Endothelial cell (in vitro differentiated cells): ENCODE data around the gene NSUN6. TPM values are rescaled to one million over a fixed set of nuclear protein-coding genes. Genes with fewer than 3 reads are reported as not detected.

Source experiments
- DNase-seq: peaks from one replicate; pipeline ENCODE4 v3.0.0; 2021; ENCODE audit warnings: low spot score
- H3K27ac Mint-ChIP-seq: one replicate; pipeline ENCODE4 v1.8.0; 2021; ENCODE audit warnings: mixed read lengths, inconsistent platforms; ENCODE audit not compliant: unreplicated experiment
- H3K27me3 Mint-ChIP-seq: one replicate; pipeline ENCODE4 v1.8.0; 2021; ENCODE audit warnings: mild to moderate bottlenecking, moderate library complexity, mixed read lengths, inconsistent platforms; ENCODE audit not compliant: unreplicated experiment
- H3K36me3 Mint-ChIP-seq: one replicate; pipeline ENCODE4 v1.8.0; 2021; ENCODE audit warnings: mild to moderate bottlenecking, low read depth, mixed read lengths, inconsistent platforms; ENCODE audit not compliant: unreplicated experiment
- H3K4me1 Mint-ChIP-seq: one replicate; pipeline ENCODE4 v1.8.0; 2021; ENCODE audit warnings: mild to moderate bottlenecking, mixed read lengths, inconsistent platforms; ENCODE audit not compliant: unreplicated experiment
- H3K4me3 Mint-ChIP-seq: one replicate; pipeline ENCODE4 v1.8.0; 2021; ENCODE audit warnings: mild to moderate bottlenecking, mixed read lengths, inconsistent platforms; ENCODE audit not compliant: unreplicated experiment
- H3K9me3 Mint-ChIP-seq: one replicate; pipeline ENCODE4 v1.8.0; 2021; ENCODE audit warnings: mixed read lengths, inconsistent platforms; ENCODE audit not compliant: unreplicated experiment
- total RNA-seq: library from RNA; stranded (reverse); fragmentation: NEBNext Ultra II Directional; extraction: Animal tissue kit (Norgen Biotek cat#: 25700); gene quantifications from one replicate; pipeline ENCODE4 v1.2.1, GENCODE V29; 2021; ENCODE audit not compliant: unreplicated experiment
- TF ChIP-seq, protein P1 (sequence below): fragments of 200-600 bp; sonication (generic); IDR thresholded peaks from one replicate; pipeline ENCODE4 v1.5.0; 2021; ENCODE audit warnings: antibody characterized with exemption; ENCODE audit not compliant: unreplicated experiment

NSUN6 gene
- total RNA-seq, 1 donor from 2014 or later: 11.6 TPM

DNA sequence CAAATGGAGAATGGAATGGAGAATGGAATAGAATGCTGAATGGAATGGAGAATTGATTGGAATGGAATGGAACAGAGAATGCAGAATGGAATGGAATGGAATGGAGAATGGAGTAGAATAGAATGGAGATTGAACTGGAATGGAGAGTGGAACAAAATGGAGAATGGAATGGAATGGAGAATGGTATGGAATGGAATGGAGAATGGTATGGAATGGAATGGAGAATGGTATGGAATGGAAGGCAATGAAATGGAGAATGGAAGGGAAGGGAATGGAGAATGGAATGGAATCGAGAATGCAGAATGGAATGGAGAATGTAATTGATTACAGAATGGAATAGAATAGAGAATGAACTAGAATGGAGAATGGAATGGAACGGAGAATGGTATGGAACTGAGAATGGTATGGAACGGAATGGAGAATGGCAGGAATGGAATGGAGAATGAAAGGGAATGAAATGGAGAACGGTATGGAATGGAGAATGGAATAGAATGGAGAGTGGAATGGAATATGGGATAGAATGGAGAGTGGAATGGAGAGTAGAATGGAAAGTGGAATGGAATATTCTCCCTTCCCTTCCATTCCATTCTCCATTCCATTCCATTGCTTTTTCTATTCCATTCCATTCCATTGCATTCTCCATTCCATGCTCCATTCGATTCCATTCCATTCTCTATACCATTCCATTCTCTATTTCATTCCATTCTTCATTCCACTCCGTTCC lies 88.2 kb downstream of the NSUN6 start:
- no peaks in the 10 kb centered on the region for H3K36me3 Mint-ChIP-seq
- no peaks in the 10 kb centered on the region for H3K9me3 Mint-ChIP-seq
- TF ChIP-seq, protein P1, sequence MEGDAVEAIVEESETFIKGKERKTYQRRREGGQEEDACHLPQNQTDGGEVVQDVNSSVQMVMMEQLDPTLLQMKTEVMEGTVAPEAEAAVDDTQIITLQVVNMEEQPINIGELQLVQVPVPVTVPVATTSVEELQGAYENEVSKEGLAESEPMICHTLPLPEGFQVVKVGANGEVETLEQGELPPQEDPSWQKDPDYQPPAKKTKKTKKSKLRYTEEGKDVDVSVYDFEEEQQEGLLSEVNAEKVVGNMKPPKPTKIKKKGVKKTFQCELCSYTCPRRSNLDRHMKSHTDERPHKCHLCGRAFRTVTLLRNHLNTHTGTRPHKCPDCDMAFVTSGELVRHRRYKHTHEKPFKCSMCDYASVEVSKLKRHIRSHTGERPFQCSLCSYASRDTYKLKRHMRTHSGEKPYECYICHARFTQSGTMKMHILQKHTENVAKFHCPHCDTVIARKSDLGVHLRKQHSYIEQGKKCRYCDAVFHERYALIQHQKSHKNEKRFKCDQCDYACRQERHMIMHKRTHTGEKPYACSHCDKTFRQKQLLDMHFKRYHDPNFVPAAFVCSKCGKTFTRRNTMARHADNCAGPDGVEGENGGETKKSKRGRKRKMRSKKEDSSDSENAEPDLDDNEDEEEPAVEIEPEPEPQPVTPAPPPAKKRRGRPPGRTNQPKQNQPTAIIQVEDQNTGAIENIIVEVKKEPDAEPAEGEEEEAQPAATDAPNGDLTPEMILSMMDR: no peak
- H3K27me3 Mint-ChIP-seq: no peaks in the 10 kb centered on the region
- H3K4me3 Mint-ChIP-seq: no peak overlapping the region
- no peaks in the 10 kb centered on the region for H3K4me1 Mint-ChIP-seq
- DNase-seq: no peak
- H3K27ac Mint-ChIP-seq: no peak overlapping the region

DNA sequence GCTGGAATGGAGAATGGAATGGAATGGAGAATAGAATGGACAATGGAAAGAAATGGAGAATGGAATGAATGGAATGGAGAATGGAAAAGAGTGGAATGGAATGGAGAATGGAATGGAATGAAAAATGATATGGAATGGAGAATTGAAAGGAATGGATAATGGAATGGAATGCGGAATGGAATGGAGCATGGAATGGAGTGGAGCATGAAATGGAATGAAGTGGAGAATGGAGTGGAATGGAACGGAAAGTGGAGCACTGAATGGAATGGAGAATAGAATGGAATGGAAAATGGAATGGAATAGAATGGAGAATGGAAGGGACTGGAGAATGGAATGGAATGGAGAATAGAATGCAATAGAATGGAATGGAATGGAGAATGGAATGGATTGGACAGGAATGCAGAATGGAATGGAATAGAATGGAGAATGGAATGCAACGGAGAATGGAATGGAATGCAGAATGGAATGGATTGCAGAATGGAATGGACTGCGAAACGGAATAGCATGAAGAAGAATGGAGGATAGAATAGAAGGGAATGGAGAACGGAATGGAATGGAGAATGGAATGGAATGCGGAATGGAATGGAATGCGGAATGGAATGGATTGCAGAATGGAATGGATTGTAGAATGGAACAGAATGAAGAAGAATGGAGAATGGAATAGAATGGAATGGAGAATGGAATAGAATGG lies 89.4 kb downstream of the NSUN6 start:
- Mint-ChIP-seq H3K27me3 (no peaks in the 10 kb centered on the region), H3K9me3 (no peaks in the 10 kb centered on the region), H3K4me1 (no peaks in the 10 kb centered on the region), H3K36me3 (no peaks in the 10 kb centered on the region), H3K4me3 (no peak overlapping the region), H3K27ac (no peak overlapping the region)
- DNase-seq: no peak
- TF ChIP-seq, protein P1: no peak

DNA sequence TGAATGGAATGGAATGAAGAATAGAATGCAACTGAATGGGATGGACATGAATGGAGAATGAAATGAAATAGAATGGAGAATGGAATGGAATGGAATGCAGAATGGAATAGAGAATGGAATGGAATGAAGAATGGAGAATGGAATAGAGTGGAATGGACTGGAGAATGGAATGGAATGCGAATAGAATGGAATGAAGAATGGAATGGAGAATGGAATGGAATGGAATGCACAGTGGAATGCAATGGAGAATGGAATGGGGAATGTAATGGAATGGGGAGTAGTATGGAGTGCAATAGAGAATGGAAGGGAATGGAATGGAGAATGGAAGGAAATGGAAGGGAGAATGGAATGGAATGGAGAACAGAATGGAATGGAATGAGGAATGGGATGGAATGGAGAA lies 93.4 kb downstream of the NSUN6 start:
- Mint-ChIP-seq H3K9me3 (no peaks in the 10 kb centered on the region), H3K27ac (no peak overlapping the region), H3K4me1 (no peaks in the 10 kb centered on the region), H3K4me3 (no peak overlapping the region), H3K27me3 (no peaks in the 10 kb centered on the region), H3K36me3 (no peaks in the 10 kb centered on the region)
- DNase-seq: no peak
- TF ChIP-seq, protein P1: no peak

DNA sequence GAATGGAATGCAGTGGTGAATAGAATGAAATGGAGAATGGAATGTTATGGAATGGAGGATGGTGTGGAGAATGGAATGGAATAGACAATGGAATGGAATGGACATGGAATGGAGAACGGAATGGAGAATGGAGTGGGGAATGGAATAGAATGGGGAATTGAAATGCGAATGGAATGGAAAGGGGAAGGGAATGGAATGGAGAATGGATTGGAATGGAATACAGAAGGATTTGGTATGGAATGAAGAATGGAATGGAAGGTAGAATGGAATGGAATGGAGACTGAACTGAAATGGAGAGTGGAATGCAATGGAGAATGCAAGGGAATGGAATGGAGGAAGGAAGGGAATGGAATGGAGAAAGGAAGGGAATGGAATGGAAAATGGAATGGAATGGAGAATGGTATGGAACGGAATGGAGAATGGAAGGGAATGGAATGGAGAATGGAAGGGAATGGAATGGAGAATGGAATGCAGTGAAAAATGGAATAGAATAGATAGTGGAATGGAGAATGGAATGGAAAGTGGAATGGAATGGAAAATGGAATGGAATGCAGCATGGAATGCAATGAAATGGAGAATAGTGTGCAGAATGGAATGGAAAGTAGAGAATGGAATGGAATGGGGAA lies 94.8 kb downstream of the NSUN6 start:
- no peak overlapping the region for H3K27ac Mint-ChIP-seq
- H3K27me3 Mint-ChIP-seq: no peaks in the 10 kb centered on the region
- H3K36me3 Mint-ChIP-seq: no peaks in the 10 kb centered on the region
- TF ChIP-seq, protein P1: no peak
- no peak overlapping the region for H3K4me3 Mint-ChIP-seq
- H3K4me1 Mint-ChIP-seq: no peaks in the 10 kb centered on the region
- DNase-seq: no peak
- no peaks in the 10 kb centered on the region for H3K9me3 Mint-ChIP-seq

DNA sequence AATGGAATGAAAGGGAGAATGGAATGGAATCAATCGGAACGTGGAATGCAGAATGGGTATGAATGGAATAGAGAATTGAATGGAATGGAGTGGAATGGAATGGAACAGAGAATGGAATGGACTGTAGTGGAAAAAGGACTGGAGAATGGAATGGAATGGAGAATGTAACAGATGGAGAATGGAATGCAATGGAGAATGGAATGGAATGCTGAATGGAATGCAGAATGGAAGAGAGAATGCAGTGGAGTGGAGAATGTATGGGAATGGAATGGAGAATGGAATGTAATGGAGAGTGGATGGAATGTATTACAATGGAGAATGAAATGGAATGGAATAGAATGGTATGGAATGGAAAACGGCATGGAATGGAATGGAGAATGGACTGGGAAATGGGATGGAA lies 96.9 kb downstream of the NSUN6 start:
- Mint-ChIP-seq H3K27me3 (no peaks in the 10 kb centered on the region), H3K36me3 (no peaks in the 10 kb centered on the region)
- DNase-seq: no peak

More for the DNA sequence above, 96.9 kb downstream of the NSUN6 start:
- Mint-ChIP-seq H3K9me3 (no peaks in the 10 kb centered on the region), H3K4me3 (no peak overlapping the region), H3K27ac (no peak overlapping the region), H3K4me1 (no peaks in the 10 kb centered on the region)
- TF ChIP-seq, protein P1: no peak
